ENCODE results near the gene DCLRE1C. TPM values are rescaled to one million over a fixed set of nuclear protein-coding genes. Genes with fewer than 3 reads are reported as not detected.

DCLRE1C gene
- total RNA-seq, 1 experiment from 2014 or later, result 19.6 TPM

- no peaks in the 10 kb centered on the region for H3K9me2 ChIP-seq (replicated peaks; ENCODE audit: insufficient read depth, low read length)
- H2AFZ ChIP-seq (ENCODE audit: low read length), result no peak overlapping the region
- H3K27me3 ChIP-seq (ENCODE audit: low read length), result no peaks in the 10 kb centered on the region
- no peak overlapping the region for H3K4me2 ChIP-seq (ENCODE audit: low read depth, low read length, poor library complexity, severe bottlenecking)
- peaks cover 48% of the 10 kb centered on the region for H3K36me3 ChIP-seq (ENCODE audit: insufficient read depth, low read length)
- H3K79me2 ChIP-seq (ENCODE audit: low read length), result peaks cover 65% of the 10 kb centered on the region
- no peak overlapping the region for H3K9ac ChIP-seq (ENCODE audit: low read length)
- H3K9me3 ChIP-seq (ENCODE audit: low read length), result no peaks in the 10 kb centered on the region
- H3K4me3 ChIP-seq (ENCODE audit: low read length), result no peak overlapping the region
- H4K20me1 ChIP-seq (ENCODE audit: insufficient read depth, low read depth, low read length), result no peaks in the 10 kb centered on the region
- H3K4me1 ChIP-seq (ENCODE audit: low read length), result no peaks in the 10 kb centered on the region; the same call in 1 of the 2 replicates
- H3K27ac ChIP-seq (ENCODE audit: low read length), result no peak overlapping the region
- no peak for DNase-seq
These were observed 95.4 kb downstream of the DCLRE1C start for GRCh38 chr10:14858338-14858960.

DNA sequence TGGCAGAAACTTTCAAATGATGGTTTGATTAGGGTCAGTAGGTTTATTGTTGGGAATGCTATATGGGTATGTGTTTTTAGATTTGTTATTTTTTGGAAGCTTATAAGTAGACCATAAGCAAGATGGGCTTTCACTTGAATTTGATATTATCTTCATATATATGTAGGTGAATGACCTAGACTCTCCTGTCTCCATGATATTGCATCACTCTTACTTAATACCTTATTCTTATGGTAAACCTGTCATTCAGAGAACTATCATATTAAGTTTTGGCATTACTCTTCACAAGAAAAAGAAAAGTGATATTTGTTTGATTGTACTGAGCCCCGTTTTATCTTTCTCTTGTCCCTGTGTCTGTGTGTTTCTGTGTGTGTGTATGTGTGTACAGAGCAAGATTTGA, 98.4 kb downstream of the DCLRE1C start:
- DNase-seq, result no peak
- H2AFZ ChIP-seq (ENCODE audit: low read length), result no peak overlapping the region
- no peak overlapping the region for H3K4me3 ChIP-seq (ENCODE audit: low read length)
- H3K79me2 ChIP-seq (ENCODE audit: low read length), result peaks cover 66% of the 10 kb centered on the region
- no peaks in the 10 kb centered on the region for H3K9me3 ChIP-seq (ENCODE audit: low read length)
- H3K27me3 ChIP-seq (ENCODE audit: low read length), result no peaks in the 10 kb centered on the region
- no peak overlapping the region for H3K9ac ChIP-seq (ENCODE audit: low read length)
- H3K27ac ChIP-seq (ENCODE audit: low read length), result no peak overlapping the region
- H4K20me1 ChIP-seq (ENCODE audit: insufficient read depth, low read depth, low read length), result no peaks in the 10 kb centered on the region
- peaks cover 73% of the 10 kb centered on the region; the same call in 1 of the 2 replicates for H3K36me3 ChIP-seq (ENCODE audit: insufficient read depth, low read length)
- H3K9me2 ChIP-seq (replicated peaks; ENCODE audit: insufficient read depth, low read length), result no peaks in the 10 kb centered on the region
- no peaks in the 10 kb centered on the region; the same call in 1 of the 2 replicates for H3K4me1 ChIP-seq (ENCODE audit: low read length)
- H3K4me2 ChIP-seq (ENCODE audit: low read depth, low read length, poor library complexity, severe bottlenecking), result no peak overlapping the region

DNA sequence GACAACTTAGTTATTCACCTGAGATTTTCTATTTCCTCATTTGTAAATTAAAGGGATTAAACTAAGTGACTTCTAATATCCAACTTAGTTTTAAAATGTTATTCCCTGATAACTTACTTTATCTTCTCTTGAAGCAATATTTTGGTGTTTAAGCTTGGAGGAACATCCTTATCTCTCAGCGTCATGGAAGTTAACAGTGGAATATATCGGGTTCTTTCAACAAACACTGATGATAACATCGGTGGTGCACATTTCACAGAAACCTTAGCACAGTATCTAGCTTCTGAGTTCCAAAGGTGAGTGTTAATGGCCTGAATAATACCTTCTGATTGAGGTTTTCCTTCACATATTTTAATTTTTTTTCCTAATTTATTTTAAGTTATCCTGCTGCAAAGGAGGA, 101.7 kb downstream of the DCLRE1C start:
- no peak overlapping the region for H2AFZ ChIP-seq (ENCODE audit: low read length)
- H3K9me2 ChIP-seq (replicated peaks; ENCODE audit: insufficient read depth, low read length), result no peaks in the 10 kb centered on the region
- no peak for DNase-seq
- H3K27me3 ChIP-seq (ENCODE audit: low read length), result no peaks in the 10 kb centered on the region
- H3K27ac ChIP-seq (ENCODE audit: low read length), result no peak overlapping the region
- H3K4me3 ChIP-seq (ENCODE audit: low read length), result no peak overlapping the region
- H3K4me2 ChIP-seq (ENCODE audit: low read depth, low read length, poor library complexity, severe bottlenecking), result no peak overlapping the region
- no peaks in the 10 kb centered on the region for H3K4me1 ChIP-seq (ENCODE audit: low read length)
- H3K79me2 ChIP-seq (ENCODE audit: low read length), result peaks cover 48% of the 10 kb centered on the region
- H3K36me3 ChIP-seq (ENCODE audit: insufficient read depth, low read length), result peaks cover 68% of the 10 kb centered on the region; the same call in 1 of the 2 replicates
- no peaks in the 10 kb centered on the region for H4K20me1 ChIP-seq (ENCODE audit: insufficient read depth, low read depth, low read length)
- H3K9me3 ChIP-seq (ENCODE audit: low read length), result no peaks in the 10 kb centered on the region
- H3K9ac ChIP-seq (ENCODE audit: low read length), result no peak overlapping the region

Other genes starting within 250 kb of the DCLRE1C start
- 110 and 158 TPM in 2 replicates for gene FAM107B, start 179.2 kb downstream of the DCLRE1C start, total RNA-seq (2014; rRNA removed; shearing (Covaris generic); ENCODE audit: low replicate concordance)
- 1.2 and 2.2 TPM in 2 replicates for gene CDNF, start 116.1 kb downstream of the DCLRE1C start, total RNA-seq (2014; rRNA removed; shearing (Covaris generic); ENCODE audit: low replicate concordance)
- gene HSPA14, start 115.8 kb downstream of the DCLRE1C start, total RNA-seq (2014; rRNA removed; shearing (Covaris generic); ENCODE audit: low replicate concordance), result 34.2 and 34.8 TPM in 2 replicates
- 22.1 and 25.0 TPM in 2 replicates for gene MSANTD7, start 115.8 kb downstream of the DCLRE1C start, total RNA-seq (2014; rRNA removed; shearing (Covaris generic); ENCODE audit: low replicate concordance)
- gene SUV39H2, start 75.2 kb downstream of the DCLRE1C start, total RNA-seq (2014; rRNA removed; shearing (Covaris generic); ENCODE audit: low replicate concordance), result 15.7 and 23.8 TPM in 2 replicates
- 2.6 TPM in 1 of 2 replicates, not detected in the other for gene MEIG1, start 5.3 kb upstream of the DCLRE1C start, total RNA-seq (2014; rRNA removed; shearing (Covaris generic); ENCODE audit: low replicate concordance)
- gene OLAH, start 89.8 kb upstream of the DCLRE1C start, total RNA-seq (2014; rRNA removed; shearing (Covaris generic); ENCODE audit: low replicate concordance), result not detected in 2 replicates
- gene ACBD7, start 134.7 kb upstream of the DCLRE1C start, total RNA-seq (2014; rRNA removed; shearing (Covaris generic); ENCODE audit: low replicate concordance), result 0.63 and 1.3 TPM in 2 replicates
- 18.0 and 24.3 TPM in 2 replicates for gene RPP38, start 143.3 kb upstream of the DCLRE1C start, total RNA-seq (2014; rRNA removed; shearing (Covaris generic); ENCODE audit: low replicate concordance)
- 1.6 and 2.6 TPM in 2 replicates for gene NMT2, start 214.6 kb upstream of the DCLRE1C start, total RNA-seq (2014; rRNA removed; shearing (Covaris generic); ENCODE audit: low replicate concordance)